HG03575 (cell line): Measurements from ENCODE around the gene KLF16.
"Not testable (repeated sequence)": the region's sequence is repeated elsewhere in the genome, so short reads cannot be mapped to it uniquely, and the experiment has no call there.

Experiments used
- ATAC-seq: cut with Tn5 transposase; IDR thresholded peaks from one replicate; pipeline ENCODE4 v1.9.1; 2021; ENCODE audit not compliant: unreplicated experiment, insufficient number of reproducible peaks, low FRiP score; ENCODE audit errors: extremely low read depth

KLF16 gene

GRCh38 chr19:1863328-1863637 is at the start of gene KLF16:
Gene KLF16 (minus strand): TSS chr19:1863579. CDS start chr19:1863497, 82 bp downstream.
- ATAC-seq: no peak

DNA sequence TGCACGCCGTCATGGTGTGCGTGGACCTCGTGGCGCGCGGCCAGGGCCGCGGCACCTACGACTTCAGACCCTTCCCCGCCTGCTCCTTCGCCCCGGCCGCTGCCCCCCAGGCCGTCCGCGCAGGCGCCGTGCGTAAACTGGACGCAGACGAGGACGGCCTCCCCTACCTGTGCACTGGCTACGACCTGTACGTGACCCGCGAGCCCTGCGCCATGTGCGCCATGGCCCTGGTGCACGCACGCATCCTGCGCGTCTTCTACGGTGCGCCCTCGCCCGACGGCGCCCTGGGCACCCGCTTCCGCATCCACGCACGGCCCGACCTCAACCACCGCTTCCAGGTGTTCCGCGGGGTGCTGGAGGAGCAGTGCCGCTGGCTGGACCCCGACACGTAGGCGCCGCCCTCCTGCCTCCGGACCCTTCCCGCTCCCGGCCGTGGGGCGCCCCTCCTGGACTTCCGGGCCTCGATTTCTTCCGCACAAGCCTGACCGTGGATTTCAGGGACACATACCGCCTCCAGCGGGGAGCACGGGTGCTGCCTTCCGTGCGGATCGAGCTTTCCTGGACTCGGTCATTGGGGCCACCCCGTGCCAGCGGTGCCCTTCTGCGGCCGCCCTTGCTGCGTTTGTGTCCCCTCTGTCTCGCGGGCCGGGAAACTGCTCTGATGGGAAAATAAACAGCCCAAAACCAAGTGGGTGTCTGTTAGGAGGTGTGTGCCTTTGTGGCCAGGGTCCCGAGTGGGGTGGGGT is 49.6 kb upstream of the KLF16 start:
- ATAC-seq: no peak

DNA sequence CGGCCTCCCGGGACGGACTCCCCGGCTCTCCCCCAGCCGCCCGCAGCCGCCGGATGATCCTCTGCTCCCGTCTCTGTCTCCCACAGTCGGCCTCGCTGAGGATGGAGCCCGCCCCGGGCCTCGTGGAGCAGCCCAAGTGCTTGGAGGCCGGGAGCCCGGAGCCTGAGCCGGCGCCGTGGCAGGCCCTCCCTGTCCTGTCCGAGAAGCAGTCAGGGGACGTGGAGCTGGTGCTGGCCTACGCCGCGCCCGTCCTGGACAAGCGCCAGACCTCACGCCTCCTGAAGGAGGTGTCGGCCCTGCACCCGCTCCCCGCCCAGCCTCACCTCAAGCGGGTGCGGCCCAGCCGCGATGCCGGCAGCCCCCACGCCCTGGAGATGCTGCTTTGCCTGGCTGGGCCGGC is 48.6 kb upstream of the KLF16 start:
- ATAC-seq: no peak

GRCh38 chr19:1911098-1911497 is 47.7 kb upstream of the KLF16 start:
- no peak for ATAC-seq

DNA sequence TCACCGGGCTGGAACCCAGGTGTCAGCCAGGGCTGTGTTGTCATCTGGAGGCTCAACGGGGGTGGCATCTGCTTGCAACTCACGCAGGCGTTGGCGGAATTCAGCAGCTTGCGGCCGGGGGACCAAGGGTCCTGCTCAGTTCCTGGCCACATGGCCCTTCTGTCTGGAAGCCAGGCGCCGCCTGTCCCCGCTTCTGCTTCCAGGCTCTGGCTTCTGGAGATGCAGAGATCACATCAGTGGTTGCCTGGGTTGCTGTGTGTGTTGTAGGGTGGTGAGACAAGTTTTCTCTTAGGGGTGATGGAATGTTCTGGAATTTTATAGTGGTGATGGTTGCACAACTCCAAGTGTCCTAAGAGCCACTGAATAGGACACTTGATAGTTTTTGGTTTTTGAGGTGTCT is 46.8 kb upstream of the KLF16 start:
- no peak for ATAC-seq

- ATAC-seq: no peak
Measured at GRCh38 chr19:1909761-1910080, 46.3 kb upstream of the KLF16 start.

- ATAC-seq: no peak
Measured at GRCh38 chr19:1908364-1908678, 44.9 kb upstream of the KLF16 start.

DNA sequence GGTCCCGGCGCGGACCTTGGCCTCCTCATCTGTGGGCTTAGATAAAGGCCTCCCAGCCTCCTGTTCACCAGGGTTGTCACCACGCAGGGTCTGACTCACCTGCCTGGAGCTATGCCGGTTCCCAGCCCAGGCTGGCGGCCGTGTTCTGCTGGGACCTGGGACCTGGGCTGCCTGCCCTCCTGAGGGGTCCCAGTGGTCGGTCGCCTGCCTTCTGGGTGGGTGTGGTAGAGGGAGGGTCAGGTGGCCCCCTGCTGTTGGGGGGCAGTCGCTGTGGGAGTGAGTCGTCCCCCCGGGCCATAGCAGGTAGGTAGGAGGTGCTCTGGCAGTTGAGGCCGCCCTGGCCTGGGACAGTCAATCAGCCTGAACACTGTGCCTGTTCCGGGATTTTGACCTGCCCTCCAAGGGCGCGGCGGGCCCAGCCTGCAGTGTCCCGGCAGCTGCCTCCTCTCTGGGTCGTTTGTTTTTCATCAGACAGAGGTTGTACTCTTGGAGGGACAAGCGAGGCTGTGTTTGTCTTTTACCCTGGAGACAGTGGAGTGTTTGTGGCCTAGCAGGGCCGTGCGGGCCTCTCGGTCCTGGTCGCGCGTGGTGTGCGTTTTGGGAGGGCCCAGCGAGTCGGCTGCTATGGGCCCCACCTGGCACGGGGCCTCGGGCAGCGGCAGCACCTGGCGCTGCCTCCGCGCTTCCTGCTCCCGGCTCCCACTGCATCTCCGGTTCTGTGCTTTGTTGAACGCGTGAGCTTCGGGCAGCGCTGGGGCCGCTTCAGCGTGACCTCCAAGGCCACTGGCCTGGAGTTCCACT is 44.4 kb upstream of the KLF16 start:
- no peak for ATAC-seq

DNA sequence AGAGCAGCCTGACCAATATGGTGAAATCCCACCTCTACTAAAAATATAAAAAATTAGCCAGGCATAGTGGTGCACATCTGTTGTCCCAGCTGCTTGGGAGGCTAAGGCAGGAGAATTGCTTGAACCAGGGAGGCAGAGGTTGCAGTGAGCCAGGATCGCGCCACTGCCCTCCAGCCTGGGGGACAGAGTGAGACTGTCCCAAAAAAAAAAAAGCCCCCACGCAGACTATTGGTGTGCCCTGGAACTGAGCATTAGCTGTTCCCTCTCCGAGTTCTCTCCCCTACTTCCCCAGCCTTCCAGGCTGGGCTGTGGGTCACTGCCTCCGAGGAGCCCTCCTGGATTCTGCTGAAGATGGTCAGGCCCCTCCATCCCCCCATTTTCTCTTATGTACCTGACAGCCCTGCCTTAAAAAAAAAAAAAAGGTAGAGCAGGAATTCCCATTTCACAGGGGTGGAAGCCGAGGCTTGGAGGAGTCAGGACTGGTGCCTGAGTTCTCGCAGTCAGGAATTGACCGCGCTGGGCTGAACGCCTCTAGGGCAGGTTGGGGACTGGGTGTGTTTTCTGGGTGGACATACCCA is 43.7 kb upstream of the KLF16 start:
- ATAC-seq: no peak

- ATAC-seq: no peak
Measured at GRCh38 chr19:1905863-1906375, 42.5 kb upstream of the KLF16 start.

DNA sequence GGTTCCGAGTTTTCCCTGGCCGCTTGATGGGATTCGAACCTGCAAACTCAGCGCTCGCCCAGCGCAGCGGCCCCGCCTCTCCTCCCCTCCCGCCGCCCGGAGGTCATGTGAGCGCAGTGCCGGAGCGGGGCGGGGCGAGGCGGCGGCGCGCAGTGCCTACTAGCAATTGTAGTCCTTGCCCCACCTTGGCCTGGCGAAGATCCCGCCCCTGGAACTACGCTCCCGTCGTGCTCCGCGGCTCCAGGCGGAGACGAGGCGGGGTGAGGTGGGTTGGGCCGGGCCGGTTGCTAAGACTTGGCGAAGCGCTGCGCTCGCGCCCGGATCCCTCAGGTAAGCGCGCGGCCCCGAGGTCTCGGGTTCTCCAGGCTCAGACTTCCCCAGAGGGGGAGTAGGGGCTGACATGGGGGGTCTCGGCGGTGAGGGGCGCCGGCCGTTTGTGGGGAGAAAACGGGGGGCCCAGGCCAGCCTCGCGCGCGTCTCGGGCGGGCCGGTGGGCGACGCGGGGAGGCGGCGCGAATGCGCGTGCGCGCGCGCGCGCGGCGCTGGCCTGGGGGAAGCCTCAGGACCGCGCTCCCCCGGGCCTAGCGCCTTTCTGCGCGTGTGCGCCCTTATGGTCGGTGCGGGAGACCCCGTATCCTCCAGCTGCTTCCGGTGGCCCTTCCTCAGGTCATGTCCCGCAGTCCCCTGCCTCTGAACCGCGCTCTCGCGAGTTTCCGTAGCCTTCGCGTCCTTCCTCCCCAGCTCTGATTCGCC is 41.9 kb upstream of the KLF16 start, which contains the start of the genes ADAT3 and SCAMP4:
Gene ADAT3 (plus strand): TSS at position 290 of the 753 bp plus-strand sequence. CDS start 6,649 bp downstream, outside the sequence.
Gene SCAMP4 (plus strand): TSS at position 290 of the 753 bp plus-strand sequence. CDS start 9,621 bp downstream, outside the sequence.
- ATAC-seq: no peak

- no peak for ATAC-seq
Measured at GRCh38 chr19:1904860-1905109, 41.4 kb upstream of the KLF16 start.

GRCh38 chr19:1902923-1903322 is 39.5 kb upstream of the KLF16 start:
- ATAC-seq: no peak

DNA sequence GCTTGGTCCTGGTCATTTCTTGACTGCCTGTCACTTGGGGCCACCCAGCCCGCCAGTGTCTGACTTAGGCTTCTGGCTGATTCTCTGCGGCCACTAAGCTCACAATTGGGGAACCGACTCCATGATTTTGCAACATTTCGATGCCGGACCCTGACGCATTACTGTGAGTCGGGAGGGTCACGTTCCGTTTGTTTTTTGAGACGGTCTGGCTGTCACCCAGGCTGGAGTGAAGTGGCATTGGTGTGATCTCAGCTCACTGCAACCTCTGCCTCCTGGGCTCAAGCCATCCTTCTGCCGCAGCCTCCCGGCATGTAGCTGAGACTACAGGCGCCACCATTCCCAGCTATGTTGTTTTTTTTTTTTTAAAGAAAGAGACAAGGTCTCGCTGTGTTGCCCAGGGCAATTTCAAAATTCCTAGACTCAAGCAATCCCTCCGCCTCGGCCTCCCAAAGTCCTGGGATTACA is 38.6 kb upstream of the KLF16 start:
- ATAC-seq: no peak

DNA sequence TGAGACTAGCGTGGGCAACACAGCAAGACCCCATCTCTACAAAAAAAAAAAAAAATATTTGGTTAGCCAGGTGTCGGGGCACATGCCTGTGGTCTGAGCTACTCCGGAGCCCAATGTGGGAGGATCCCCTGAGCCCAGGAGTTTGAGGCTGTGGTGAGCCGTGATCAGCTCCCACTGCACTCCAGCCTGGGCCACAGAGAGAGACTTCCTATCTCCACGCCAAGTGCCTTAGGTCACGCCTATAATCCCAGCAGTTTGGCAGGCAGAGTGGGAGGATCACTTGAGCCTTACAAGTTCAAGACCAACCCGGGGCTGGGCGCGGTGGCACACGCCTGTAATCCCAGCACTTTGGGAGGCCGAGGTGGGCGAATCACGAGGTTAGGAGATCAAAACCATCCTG is 33.1 kb upstream of the KLF16 start:
- ATAC-seq: no peak

DNA sequence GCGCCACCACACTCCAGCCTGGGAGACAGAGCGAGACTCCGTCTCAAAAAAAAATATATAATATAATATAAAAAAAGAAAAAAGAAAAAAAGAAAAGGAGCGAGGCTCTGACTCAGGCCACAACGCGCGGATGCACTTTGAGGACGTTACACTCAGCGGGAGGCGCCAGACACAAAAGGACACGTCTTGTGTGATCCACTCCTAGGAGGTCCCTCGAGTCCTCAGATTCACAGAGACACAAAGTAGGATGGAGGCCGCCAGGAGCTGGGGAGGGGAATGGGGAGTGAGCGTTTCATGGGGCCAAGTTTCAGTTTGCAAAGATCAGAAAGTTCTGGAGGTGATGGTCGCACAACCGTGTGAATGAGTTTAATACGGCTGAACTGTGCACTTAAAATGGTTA is 30.4 kb upstream of the KLF16 start:
- no peak for ATAC-seq

GRCh38 chr19:1889907-1890306 is 26.5 kb upstream of the KLF16 start:
- no peak for ATAC-seq

DNA sequence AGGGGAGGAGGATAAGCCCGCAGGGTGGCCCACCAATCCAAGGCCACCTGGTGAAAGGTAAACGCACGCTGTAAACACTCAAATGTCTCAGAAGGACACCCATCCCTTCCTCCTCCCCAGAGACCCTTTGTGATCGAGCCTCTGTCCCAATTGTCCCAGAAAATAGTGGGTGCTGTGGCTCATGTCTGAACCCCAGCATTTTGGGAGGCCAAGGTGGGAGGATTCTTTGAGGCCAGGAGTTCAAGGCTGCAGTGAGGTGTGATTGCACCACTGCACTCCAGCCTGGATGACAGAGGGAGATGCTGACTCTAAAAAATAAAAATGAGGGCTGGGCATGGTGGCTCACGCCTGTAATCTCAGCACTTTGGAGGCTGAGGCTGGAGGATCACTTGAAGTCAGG is 25.0 kb upstream of the KLF16 start:
- ATAC-seq: no peak

GRCh38 chr19:1886360-1886759 is 23.0 kb upstream of the KLF16 start:
- not testable (repeated sequence) for ATAC-seq
